ENCODE data around the gene FAM25A.

DNA sequence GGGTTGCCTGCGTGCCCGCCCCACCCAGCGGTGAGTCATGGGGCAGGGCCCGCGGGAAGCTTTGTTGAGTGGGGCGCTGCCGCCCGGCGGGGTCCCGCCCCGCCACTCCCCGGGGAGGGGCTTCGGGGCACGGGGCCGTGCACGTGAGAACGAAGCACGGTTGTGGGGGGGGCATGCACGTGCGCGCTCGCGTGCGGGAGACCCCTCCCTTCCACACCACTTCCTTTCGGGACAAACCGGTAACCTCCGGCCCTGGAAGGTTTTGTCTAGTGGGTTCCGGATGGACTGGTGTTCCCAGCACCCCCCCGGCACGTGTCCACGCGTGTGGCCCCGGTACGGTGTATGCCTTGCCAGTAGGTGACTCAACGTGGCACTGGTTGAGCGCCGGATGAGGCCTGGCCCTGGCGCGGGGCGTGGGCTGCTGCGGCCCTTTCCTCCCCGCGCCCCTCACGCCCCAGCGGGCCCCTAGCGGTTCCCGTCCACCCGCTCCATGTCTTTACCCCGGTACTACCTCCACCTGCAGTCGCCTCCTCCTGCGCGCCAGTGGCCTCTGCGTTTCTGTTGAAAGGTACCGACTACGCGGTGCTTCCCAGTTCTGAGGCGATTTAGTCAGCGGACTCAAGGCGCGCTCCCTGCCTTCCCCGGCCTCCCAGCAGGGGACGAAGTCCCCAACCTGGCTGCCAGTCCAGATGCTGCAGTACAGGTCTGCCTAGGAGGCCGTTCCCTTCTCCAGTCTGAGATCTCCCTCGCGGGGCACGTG, 48.7 kb upstream of the FAM25A start:
- TF ChIP-seq, protein P1, sequence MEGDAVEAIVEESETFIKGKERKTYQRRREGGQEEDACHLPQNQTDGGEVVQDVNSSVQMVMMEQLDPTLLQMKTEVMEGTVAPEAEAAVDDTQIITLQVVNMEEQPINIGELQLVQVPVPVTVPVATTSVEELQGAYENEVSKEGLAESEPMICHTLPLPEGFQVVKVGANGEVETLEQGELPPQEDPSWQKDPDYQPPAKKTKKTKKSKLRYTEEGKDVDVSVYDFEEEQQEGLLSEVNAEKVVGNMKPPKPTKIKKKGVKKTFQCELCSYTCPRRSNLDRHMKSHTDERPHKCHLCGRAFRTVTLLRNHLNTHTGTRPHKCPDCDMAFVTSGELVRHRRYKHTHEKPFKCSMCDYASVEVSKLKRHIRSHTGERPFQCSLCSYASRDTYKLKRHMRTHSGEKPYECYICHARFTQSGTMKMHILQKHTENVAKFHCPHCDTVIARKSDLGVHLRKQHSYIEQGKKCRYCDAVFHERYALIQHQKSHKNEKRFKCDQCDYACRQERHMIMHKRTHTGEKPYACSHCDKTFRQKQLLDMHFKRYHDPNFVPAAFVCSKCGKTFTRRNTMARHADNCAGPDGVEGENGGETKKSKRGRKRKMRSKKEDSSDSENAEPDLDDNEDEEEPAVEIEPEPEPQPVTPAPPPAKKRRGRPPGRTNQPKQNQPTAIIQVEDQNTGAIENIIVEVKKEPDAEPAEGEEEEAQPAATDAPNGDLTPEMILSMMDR (IDR thresholded peaks at IDR 0.05): peak in 2 of 6 experiments; percentile 4 to 60
- TF ChIP-seq POLR2AphosphoS5 (IDR thresholded peaks at IDR 0.05) (peak; percentile 80 to 92), POLR2A (IDR thresholded peaks at IDR 0.05) (peak in 1 of 4 donors; percentile 15)
